NCI-H526 (cell line): ENCODE results near the gene NTN1.
A peak's percentile ranks its signal among the peaks of the same experiment; 100 is the strongest.

ENCODE experiments used
- DNase-seq, 2 experiments: peaks; one replicate each; lab custom pipeline; 2025; lab: John Stamatoyannopoulos, UW

Gene NTN1

GRCh38 chr17:9218064-9218635 is 196.8 kb downstream of the NTN1 start:
- DNase-seq = no peak

- DNase-seq = no peak
These were observed 197.6 kb downstream of the NTN1 start for GRCh38 chr17:9218911-9219310.

- DNase-seq = no peak
These were observed 198.5 kb downstream of the NTN1 start for GRCh38 chr17:9219631-9220397.

- no peak for DNase-seq
These were observed 199.3 kb downstream of the NTN1 start for GRCh38 chr17:9220398-9221146.

DNA sequence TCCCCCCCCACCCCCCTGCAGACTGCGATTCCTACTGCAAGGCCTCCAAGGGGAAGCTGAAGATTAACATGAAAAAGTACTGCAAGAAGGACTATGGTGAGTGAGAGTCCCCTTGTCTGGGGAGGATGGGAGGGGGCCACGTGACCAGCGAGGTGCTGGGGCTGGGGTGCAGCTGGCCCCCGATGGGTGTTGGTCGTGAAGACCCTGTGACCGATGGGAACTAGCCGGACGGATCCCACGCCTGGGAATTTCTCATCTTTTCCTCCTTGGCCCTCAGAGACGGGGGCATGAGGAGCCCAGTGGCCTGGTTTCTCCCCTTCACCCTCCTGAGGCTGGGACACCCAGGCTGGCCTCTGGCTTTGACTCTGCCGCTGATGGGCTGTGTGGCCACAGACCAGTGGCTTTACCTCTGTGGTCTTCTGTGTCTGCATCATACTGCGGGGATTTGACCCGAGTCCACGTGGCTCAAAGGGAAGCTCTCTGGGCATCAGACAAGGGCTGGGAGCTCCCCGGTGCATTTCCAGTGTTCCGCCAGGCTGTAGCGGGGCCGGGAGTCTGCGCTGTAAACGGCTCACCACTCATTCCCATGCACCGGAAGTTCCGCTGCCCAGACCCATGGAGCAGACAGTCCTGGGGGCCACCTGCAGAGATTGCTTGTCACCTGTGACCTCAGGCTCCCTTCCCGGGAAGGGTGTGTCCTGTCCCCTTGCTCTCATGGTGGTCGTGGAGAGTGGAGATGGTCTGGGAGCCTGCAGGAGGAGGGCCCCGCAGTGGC is 200.0 kb downstream of the NTN1 start:
- DNase-seq = no peak

DNA sequence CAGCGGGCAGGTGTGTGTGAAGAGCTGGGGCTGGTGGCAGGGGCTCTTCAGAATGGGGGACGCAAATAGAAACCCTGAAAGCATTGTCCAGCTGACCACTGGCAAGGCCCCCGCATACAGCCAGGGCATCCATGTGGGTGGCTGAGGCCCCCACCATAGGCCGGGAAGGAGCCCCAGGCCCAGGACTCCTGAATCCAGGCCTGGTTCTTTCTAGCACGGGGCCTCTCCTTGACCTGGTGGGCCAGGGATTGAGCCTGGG is 200.5 kb downstream of the NTN1 start:
- DNase-seq = no peak

- DNase-seq = no peak
These were observed 202.2 kb downstream of the NTN1 start for GRCh38 chr17:9223531-9223930.

DNA sequence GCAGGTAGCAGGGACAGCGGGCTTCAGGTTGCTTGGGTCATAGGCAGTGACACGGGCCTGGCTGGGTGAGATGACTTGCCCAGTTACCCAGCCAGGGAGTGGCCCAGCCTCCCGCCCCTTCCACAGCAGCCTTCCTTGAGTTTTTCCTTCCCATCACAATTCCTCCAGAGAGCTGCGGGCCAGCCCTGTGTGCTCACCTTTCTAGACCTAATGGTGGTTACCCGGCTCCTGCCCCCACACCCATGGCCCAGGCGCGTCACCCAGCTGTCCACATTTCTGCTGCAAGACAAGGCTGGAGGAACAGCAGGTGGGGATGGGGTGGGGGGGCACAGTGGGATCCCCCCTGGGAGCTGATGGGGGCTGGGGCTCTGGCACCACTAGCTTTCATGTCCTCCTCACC is 203.2 kb downstream of the NTN1 start:
- no peak for DNase-seq

GRCh38 chr17:9225305-9226101 is 204.2 kb downstream of the NTN1 start:
- no peak for DNase-seq

- DNase-seq = no peak
These were observed 205.0 kb downstream of the NTN1 start for GRCh38 chr17:9226130-9226793.

GRCh38 chr17:9226794-9227135 is 205.5 kb downstream of the NTN1 start:
- peak in 1 of 2 experiments; percentile 9 for DNase-seq

DNA sequence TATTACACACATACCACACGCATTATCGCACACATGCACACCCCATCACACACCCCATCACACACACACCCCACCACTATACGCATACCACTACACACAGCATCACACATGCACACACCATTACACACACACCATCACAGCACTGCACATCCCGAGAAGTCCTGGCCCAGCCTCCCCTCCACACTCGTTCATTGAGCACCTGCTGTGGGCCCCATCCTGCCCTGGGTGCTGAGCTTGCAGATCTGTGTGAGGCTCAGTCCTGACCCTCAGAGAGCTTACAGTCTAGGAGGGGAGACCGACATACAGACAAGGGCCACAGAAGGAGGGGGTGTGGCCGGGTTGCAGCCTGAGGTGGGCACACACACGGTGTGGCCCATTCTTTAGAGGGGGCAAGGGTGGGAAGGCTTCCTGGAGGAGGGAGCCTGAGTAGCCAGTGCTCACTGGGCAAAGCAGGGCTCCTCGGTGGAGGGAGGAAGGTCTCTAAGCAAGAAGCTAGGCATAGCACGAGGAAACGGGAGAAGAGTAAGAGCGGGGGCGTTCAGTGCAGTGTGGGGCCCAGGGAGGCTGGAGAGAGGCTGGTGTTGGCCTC is 206.6 kb downstream of the NTN1 start:
- no peak for DNase-seq

DNA sequence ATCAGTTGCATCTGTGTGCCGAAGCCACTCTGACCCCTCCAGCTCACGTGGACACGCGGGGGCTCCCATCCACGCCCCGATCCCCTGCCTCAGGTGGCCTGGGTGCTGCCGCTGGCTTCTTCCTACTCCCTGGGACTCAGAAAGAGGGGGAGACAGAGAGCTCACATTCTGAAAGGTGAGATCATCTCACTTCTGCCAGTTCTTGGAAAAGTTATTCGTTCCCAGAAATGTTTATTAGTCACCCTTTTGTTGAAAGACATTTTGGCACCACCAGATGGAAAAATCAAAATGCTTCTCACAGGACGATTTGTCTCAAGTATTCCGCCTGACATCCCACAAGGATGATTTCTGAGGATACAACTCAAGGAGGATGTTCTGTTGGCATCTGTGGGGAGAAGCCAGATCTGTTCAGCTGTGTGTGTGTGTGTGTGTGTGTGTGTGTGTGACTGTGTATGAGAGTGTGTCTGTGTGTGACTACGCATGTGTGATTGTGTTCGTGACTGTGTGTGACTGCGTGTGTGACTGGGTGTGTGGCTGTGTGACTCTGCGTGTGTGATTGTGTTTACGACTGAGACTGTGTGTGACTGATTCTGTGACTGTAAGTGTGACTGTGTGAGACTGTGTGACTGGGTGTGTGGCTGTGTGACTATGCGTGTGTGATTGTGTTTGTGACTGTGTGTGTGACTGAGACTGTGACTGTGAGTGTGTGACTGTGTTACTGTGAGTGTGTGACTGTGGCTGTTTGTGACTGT is 207.3 kb downstream of the NTN1 start:
- no peak for DNase-seq

DNA sequence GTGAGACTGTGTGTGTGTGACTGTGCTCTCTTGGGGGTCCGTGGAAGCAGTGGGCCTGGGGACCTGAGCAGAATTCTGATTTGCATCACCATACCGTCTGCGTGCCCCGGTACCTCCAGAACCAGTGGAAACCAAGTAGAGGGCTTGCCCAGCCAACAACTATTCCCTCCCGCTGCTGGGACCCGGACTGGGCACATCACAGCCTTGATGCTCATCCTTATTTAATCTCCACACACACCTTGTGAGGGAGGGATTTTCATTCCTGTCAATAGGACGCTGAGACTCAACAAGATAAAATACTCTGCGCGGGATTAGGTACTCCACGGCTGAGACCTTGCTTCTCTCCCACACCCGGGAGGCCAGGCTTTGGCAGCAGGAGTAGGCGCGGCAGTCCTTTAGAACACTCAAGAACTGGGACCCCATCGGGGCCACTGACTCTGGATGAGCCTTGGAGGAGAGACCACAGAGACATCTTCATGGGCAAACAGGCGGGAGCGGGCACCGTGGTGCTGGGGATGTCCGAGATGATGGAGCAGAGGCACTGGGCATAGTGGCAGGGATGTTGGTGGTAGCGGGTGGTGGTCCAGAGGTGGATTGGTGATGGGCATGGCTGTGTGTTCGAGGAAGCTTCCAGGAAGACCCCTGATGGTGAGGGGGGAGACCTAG is 208.0 kb downstream of the NTN1 start:
- DNase-seq = no peak

DNA sequence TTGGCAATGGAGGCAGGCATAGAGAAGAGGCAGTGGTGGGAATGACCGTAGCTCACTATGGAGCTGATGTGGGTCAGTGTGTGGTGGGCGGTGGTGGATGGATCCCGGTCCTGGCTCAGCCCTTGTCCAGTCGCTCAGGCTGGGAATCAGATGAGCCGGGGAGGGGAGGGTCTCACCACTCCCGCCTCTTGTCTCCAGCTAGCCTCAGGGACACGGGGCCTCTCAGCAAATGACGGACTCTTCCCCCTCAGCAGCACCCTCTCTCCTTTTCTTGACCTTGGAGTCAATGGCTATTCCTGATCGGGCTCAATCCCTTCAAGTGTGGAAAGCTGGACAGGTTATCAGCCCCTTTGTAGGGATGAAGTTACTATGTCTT is 208.5 kb downstream of the NTN1 start:
- no peak for DNase-seq

- DNase-seq = no peak
These were observed 209.0 kb downstream of the NTN1 start for GRCh38 chr17:9230346-9230745.

DNA sequence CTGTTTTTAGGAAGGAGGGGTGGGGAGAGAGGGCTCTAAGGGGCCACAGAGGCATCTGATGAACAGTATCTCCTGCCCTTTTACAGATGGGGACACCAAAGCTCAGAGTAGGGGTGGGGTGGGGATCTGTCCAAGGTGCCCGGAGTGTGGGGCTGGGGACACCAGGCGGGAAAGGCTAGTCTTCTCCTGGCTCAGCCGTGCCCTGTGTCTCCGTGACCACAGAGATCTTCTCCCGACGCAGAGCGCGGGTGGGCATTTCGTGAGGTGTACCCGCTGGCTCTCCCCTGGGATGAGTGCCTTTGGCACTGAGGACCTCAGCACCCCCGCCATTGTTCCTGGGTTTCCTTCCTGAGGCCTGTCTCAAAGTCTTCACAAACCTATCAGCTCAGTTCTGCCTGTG is 209.6 kb downstream of the NTN1 start:
- DNase-seq = no peak

- no peak for DNase-seq
These were observed 210.3 kb downstream of the NTN1 start for GRCh38 chr17:9231449-9232154.

DNA sequence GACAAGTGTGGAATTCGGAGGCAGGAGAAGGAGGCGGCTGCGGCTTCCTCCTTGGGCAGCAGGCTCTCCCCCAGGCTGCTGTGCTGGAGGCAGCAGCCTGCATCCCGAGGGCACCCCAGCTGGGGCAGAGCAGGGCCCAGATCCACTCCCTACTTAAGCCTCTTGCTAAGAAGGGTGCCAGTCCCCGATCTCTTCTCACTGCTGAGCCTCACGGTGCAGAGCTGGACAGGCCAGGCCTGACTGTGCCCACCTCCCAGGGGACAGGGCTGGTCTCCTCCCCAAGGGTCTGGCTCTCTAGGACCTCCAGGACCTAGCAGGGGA is 210.8 kb downstream of the NTN1 start:
- DNase-seq = no peak
